GM08714 (cell line): ENCODE data around the gene SPON1.
"Not testable (repeated sequence)": the region's sequence is repeated elsewhere in the genome, so short reads cannot be mapped to it uniquely, and the experiment has no call there.

Experiments used
- H3K4me3 ChIP-seq: fragments of 200-500 bp; sonication (Bioruptor generic); 2 replicates; pipeline ENCODE4 v1.5.1; 2014; ENCODE audit warnings: mild to moderate bottlenecking, low read length, inconsistent platforms
- ZNF274 ChIP-seq: IDR thresholded peaks from 2 replicates; pipeline ENCODE4 v1.6.1; 2012; ENCODE audit warnings: mild to moderate bottlenecking, low read depth, low read length

SPON1 gene

GRCh38 chr11:14148653-14149273, 186.2 kb downstream of the SPON1 start:
- H3K4me3 ChIP-seq = no peak overlapping the region
- TF ChIP-seq ZNF274 = no peak

GRCh38 chr11:14149683-14150082, 187.2 kb downstream of the SPON1 start:
- TF ChIP-seq ZNF274 = no peak
- no peak overlapping the region for H3K4me3 ChIP-seq

GRCh38 chr11:14150878-14151277, 188.4 kb downstream of the SPON1 start:
- no peak for TF ChIP-seq ZNF274
- no peak overlapping the region for H3K4me3 ChIP-seq

GRCh38 chr11:14154103-14154502, 191.6 kb downstream of the SPON1 start:
- not testable (repeated sequence) for H3K4me3 ChIP-seq

GRCh38 chr11:14158393-14158792, 195.9 kb downstream of the SPON1 start:
- TF ChIP-seq ZNF274 = no peak
- no peak overlapping the region for H3K4me3 ChIP-seq

GRCh38 chr11:14163576-14163975, 201.1 kb downstream of the SPON1 start:
- no peak for TF ChIP-seq ZNF274
- no peak overlapping the region for H3K4me3 ChIP-seq

GRCh38 chr11:14173679-14174078, 211.2 kb downstream of the SPON1 start:
- not testable (repeated sequence) for H3K4me3 ChIP-seq

- no peak for TF ChIP-seq ZNF274
- H3K4me3 ChIP-seq = no peak overlapping the region
Observed at GRCh38 chr11:14179116-14179820, 216.7 kb downstream of the SPON1 start.

- no peak overlapping the region for H3K4me3 ChIP-seq
- no peak for TF ChIP-seq ZNF274
Observed at GRCh38 chr11:14181121-14181520, 218.6 kb downstream of the SPON1 start.

- H3K4me3 ChIP-seq = no peak overlapping the region
- no peak for TF ChIP-seq ZNF274
Observed at GRCh38 chr11:14182833-14183364, 220.4 kb downstream of the SPON1 start.

GRCh38 chr11:14184028-14184940, 221.8 kb downstream of the SPON1 start:
- H3K4me3 ChIP-seq = no peak overlapping the region
- no peak for TF ChIP-seq ZNF274

GRCh38 chr11:14185461-14185860, 222.9 kb downstream of the SPON1 start:
- no peak overlapping the region for H3K4me3 ChIP-seq

GRCh38 chr11:14186046-14186775, 223.7 kb downstream of the SPON1 start:
- no peak for TF ChIP-seq ZNF274

More at GRCh38 chr11:14185461-14185860, 222.9 kb downstream of the SPON1 start:
- TF ChIP-seq ZNF274 = no peak

GRCh38 chr11:14189874-14190273, 227.4 kb downstream of the SPON1 start:
- H3K4me3 ChIP-seq = no peak overlapping the region
- TF ChIP-seq ZNF274 = no peak

More at GRCh38 chr11:14186046-14186775, 223.7 kb downstream of the SPON1 start:
- no peak overlapping the region for H3K4me3 ChIP-seq
